HUES48 (cell line): ENCODE data around the gene BZW2.
"Not testable (repeated sequence)": the region's sequence is repeated elsewhere in the genome, so short reads cannot be mapped to it uniquely, and the experiment has no call there.

Source experiments
- H3K27ac ChIP-seq: one replicate; pipeline ENCODE4 v1.7.0; 2013; ENCODE audit warnings: low read depth, low read length, inconsistent platforms
- H3K27me3 ChIP-seq: 2 replicates; pipeline ENCODE4 v1.6.1; 2013; ENCODE audit warnings: mild to moderate bottlenecking, low read length; ENCODE audit not compliant: control insufficient read depth, insufficient read depth
- H3K36me3 ChIP-seq: 2 replicates; pipeline ENCODE4 v1.6.1; 2013; ENCODE audit warnings: low read length; ENCODE audit not compliant: control insufficient read depth, insufficient read depth
- H3K4me1 ChIP-seq: 2 replicates; pipeline ENCODE4 v1.6.1; 2013; ENCODE audit warnings: mild to moderate bottlenecking, low read length; ENCODE audit not compliant: control insufficient read depth, insufficient read depth
- H3K4me3 ChIP-seq: 2 replicates; pipeline ENCODE4 v1.5.1; 2013; ENCODE audit warnings: mild to moderate bottlenecking, low read depth, low read length
- H3K9ac ChIP-seq: 2 replicates; pipeline ENCODE4 v1.6.1; 2013; ENCODE audit warnings: mild to moderate bottlenecking, low read depth, low read length, moderate library complexity
- H3K9me3 ChIP-seq: 2 replicates; pipeline ENCODE4 v1.6.1; 2013; ENCODE audit warnings: low read length; ENCODE audit not compliant: control insufficient read depth, insufficient read depth

The BZW2 gene

DNA sequence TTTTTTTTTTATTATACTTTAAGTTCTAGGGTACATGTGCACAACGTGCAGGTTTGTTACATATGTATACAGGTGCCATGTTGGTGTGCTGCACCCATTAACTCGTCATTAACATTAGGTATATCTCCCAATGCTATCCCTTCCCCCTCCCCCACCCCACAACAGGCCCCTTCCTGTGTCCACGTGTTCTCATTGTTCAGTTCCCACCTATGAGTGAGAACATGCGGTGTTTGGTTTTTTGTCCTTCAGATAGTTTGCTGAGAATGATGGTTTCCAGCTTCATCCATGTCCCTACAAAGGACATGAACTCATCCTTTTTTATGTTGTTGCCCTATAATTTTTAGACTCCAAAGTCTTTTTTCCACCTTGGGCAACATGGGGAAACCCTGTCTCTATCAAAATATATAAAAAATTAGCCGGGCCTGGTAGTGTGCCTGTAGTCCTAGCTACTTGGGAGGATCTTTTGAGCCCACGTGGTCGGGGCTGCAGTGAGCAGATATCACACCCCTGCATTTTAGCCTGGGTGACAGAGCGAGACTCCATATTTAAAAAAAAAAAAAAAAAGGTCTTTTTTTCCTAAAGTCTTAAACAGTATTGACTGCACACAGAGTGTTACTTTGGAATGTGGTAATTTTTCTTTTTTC, 14.0 kb downstream of the BZW2 start:
- not testable (repeated sequence) for H3K9me3 ChIP-seq, H3K9ac ChIP-seq, H3K36me3 ChIP-seq, H3K27me3 ChIP-seq, H3K27ac ChIP-seq, H3K4me3 ChIP-seq
- H3K4me1 ChIP-seq = peaks cover 44% of the 10 kb centered on the region

GRCh38 chr7:16660702-16661464, 14.9 kb downstream of the BZW2 start:
- Histone ChIP-seq H3K9me3 (no peaks in the 10 kb centered on the region), H3K36me3 (peaks cover 7% of the 10 kb centered on the region; the same call in 1 of the 2 replicates), H3K27me3 (no peaks in the 10 kb centered on the region), H3K9ac (no peak overlapping the region), H3K4me1 (peaks cover 44% of the 10 kb centered on the region), H3K4me3 (no peak overlapping the region), H3K27ac (no peak overlapping the region)

- H3K9ac ChIP-seq = no peak overlapping the region
- H3K27ac ChIP-seq = no peak overlapping the region
- no peaks in the 10 kb centered on the region for H3K27me3 ChIP-seq
- no peaks in the 10 kb centered on the region for H3K9me3 ChIP-seq
- no peak overlapping the region for H3K4me3 ChIP-seq
- peaks cover 44% of the 10 kb centered on the region for H3K4me1 ChIP-seq
- H3K36me3 ChIP-seq = peaks cover 12% of the 10 kb centered on the region
Measured at GRCh38 chr7:16661924-16662323, 15.9 kb downstream of the BZW2 start.

DNA sequence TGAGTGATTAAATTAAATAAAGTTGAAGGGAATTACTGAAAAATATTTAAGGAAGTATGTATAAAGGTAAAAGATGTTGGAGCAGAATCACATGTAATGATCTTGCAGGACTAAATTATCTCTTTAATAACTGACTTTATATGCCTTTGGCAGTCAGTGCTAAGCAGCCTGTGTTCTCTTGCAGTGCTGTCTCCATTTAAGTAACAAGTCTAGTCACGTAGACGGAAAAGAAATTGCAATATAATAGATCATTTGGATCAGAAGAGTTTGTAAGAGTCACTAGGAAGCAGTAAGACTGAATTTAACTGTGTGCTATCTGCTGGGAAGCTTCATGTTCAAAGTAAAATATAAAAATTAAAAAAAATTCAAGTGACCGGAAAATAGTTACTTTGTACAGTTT, 21.4 kb downstream of the BZW2 start:
- H3K36me3 ChIP-seq = peaks cover 21% of the 10 kb centered on the region

GRCh38 chr7:16668049-16668858, 22.3 kb downstream of the BZW2 start:
- Histone ChIP-seq H3K36me3 (peaks cover 21% of the 10 kb centered on the region), H3K27ac (peak overlapping the region; percentile 21), H3K4me3 (no peak overlapping the region)

More for the DNA sequence above, 21.4 kb downstream of the BZW2 start:
- H3K4me1 ChIP-seq = peaks cover 34% of the 10 kb centered on the region
- no peaks in the 10 kb centered on the region for H3K27me3 ChIP-seq
- no peak overlapping the region for H3K9ac ChIP-seq
- no peak overlapping the region for H3K27ac ChIP-seq
- no peak overlapping the region for H3K4me3 ChIP-seq
- no peaks in the 10 kb centered on the region for H3K9me3 ChIP-seq

DNA sequence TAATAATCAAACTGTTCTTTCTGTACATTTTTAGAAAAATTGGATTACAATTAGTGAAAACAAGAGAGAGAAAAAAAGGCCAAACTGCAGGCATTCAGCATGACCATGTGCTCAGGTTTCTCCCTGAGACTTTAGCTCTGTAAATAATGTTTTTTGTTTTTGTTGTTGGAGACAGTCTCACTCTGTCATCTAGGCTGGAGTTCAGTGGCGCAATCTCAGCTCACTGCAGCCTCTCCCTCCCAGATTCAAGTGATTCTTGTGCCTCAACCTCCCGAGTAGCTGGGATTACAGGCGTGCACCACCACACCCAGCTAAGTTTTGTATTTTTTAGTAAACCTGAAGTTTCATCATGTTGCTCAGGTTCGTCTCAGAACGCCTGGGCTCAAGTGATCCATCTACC, 23.0 kb downstream of the BZW2 start:
- no peak overlapping the region for H3K4me3 ChIP-seq
- peaks cover 21% of the 10 kb centered on the region for H3K36me3 ChIP-seq
- H3K27me3 ChIP-seq = no peaks in the 10 kb centered on the region
- no peak overlapping the region for H3K9ac ChIP-seq
- H3K27ac ChIP-seq = no peak overlapping the region
- H3K4me1 ChIP-seq = peaks cover 28% of the 10 kb centered on the region
- no peaks in the 10 kb centered on the region for H3K9me3 ChIP-seq

More at GRCh38 chr7:16668049-16668858, 22.3 kb downstream of the BZW2 start:
- no peaks in the 10 kb centered on the region for H3K9me3 ChIP-seq
- no peaks in the 10 kb centered on the region for H3K27me3 ChIP-seq
- no peak overlapping the region for H3K9ac ChIP-seq
- H3K4me1 ChIP-seq = peaks cover 28% of the 10 kb centered on the region

- Histone ChIP-seq H3K9ac (no peak overlapping the region), H3K9me3 (no peaks in the 10 kb centered on the region), H3K4me3 (no peak overlapping the region), H3K27ac (no peak overlapping the region), H3K36me3 (peaks cover 25% of the 10 kb centered on the region), H3K27me3 (no peaks in the 10 kb centered on the region), H3K4me1 (peaks cover 28% of the 10 kb centered on the region)
Measured at GRCh38 chr7:16669581-16669980, 23.6 kb downstream of the BZW2 start.

- Histone ChIP-seq H3K9ac (peak overlapping the region; percentile 32; the same call in 1 of the 2 replicates), H3K27ac (peak overlapping the region; percentile 54), H3K4me3 (no peak overlapping the region), H3K36me3 (peaks cover 30% of the 10 kb centered on the region), H3K9me3 (no peaks in the 10 kb centered on the region), H3K4me1 (peaks cover 28% of the 10 kb centered on the region), H3K27me3 (no peaks in the 10 kb centered on the region)
Measured at GRCh38 chr7:16670021-16670420, 24.0 kb downstream of the BZW2 start.

- H3K4me1 ChIP-seq = peaks cover 28% of the 10 kb centered on the region
- H3K4me3 ChIP-seq = no peak overlapping the region
- no peaks in the 10 kb centered on the region for H3K27me3 ChIP-seq
- H3K36me3 ChIP-seq = peaks cover 32% of the 10 kb centered on the region
- H3K9ac ChIP-seq = peak overlapping the region; percentile 32; the same call in 1 of the 2 replicates
- no peaks in the 10 kb centered on the region for H3K9me3 ChIP-seq
- peak overlapping the region; percentile 54 for H3K27ac ChIP-seq
Measured at GRCh38 chr7:16670731-16671344, 24.9 kb downstream of the BZW2 start.

- no peaks in the 10 kb centered on the region for H3K9me3 ChIP-seq
- no peaks in the 10 kb centered on the region for H3K27me3 ChIP-seq
- peaks cover 28% of the 10 kb centered on the region for H3K4me1 ChIP-seq
- H3K4me3 ChIP-seq = no peak overlapping the region
- peaks cover 36% of the 10 kb centered on the region for H3K36me3 ChIP-seq
- no peak overlapping the region for H3K27ac ChIP-seq
- no peak overlapping the region for H3K9ac ChIP-seq
Measured at GRCh38 chr7:16671811-16672210, 25.8 kb downstream of the BZW2 start.
